ENCODE results near the gene KCTD20. TPM values are rescaled to one million over a fixed set of nuclear protein-coding genes. Genes with fewer than 3 reads are reported as not detected.
A peak's percentile ranks its signal among the peaks of the same experiment; 100 is the strongest.

Gene KCTD20
- total and polyA plus RNA-seq, 2 of the 13 experiments (the other 11 are each of a cell fraction or from before 2014, with no cell fraction given), result 52.7 to 67.1 TPM

- TF ChIP-seq SP140L (CRISPR knock-in tag; IDR thresholded peaks at IDR 0.05; ENCODE audit: borderline replicate concordance) (peak; percentile 26; the same call in 1 of the 2 replicates), ZNF24 (IDR thresholded peaks at IDR 0.05) (no peak), ZNF33A (CRISPR knock-in tag; IDR thresholded peaks at IDR 0.05; ENCODE audit: borderline replicate concordance) (no peak), SRSF1 (optimal IDR thresholded peaks at IDR 0.05; ENCODE audit: low read depth, low read length) (no peak), HMGXB4 (CRISPR knock-in tag; IDR thresholded peaks at IDR 0.05; ENCODE audit: borderline replicate concordance in 1 of 2, low read depth in 1 of 2) (peak; percentile 97 to 99), PATZ1 (CRISPR knock-in tag; IDR thresholded peaks at IDR 0.05) (peak; percentile 40; the same call in 1 of the 2 replicates), RAD21 (CRISPR knock-in tag; IDR thresholded peaks at IDR 0.05) (peak; percentile 92), ZBTB7B (CRISPR knock-in tag; IDR thresholded peaks at IDR 0.05) (peak; percentile 65; the same call in 1 of the 2 replicates), ZUFSP (CRISPR knock-in tag; IDR thresholded peaks at IDR 0.05; ENCODE audit: borderline replicate concordance) (no peak), SALL1 (CRISPR knock-in tag; IDR thresholded peaks at IDR 0.05) (peak; percentile 86), SKI (IDR thresholded peaks at IDR 0.05; ENCODE audit: partially characterized antibody) (peak; percentile 53), ZNF660 (CRISPR knock-in tag; IDR thresholded peaks at IDR 0.05; ENCODE audit: borderline replicate concordance, low read depth) (no peak), TAF15 (IDR thresholded peaks at IDR 0.05; ENCODE audit: low read depth, low read length, poor library complexity, severe bottlenecking) (peak; percentile 88), NR2F6 (IDR thresholded peaks at IDR 0.05) (no peak), NR2F6 (CRISPR knock-in tag; IDR thresholded peaks at IDR 0.05) (peak; percentile 50; the same call in 1 of the 2 replicates), ZFY (CRISPR knock-in tag; IDR thresholded peaks at IDR 0.05) (peak; percentile 50; the same call in 1 of the 2 replicates), ZNF224 (CRISPR knock-in tag; IDR thresholded peaks at IDR 0.05) (0 out of 2 replicates have a peak, but pooled peaks have one; percentile 43), ZNF18 (CRISPR knock-in tag; IDR thresholded peaks at IDR 0.05; ENCODE audit: insufficient replicate concordance) (no peak), ATF6 (CRISPR knock-in tag; conservative IDR thresholded peaks at IDR 0.05) (0 out of 2 replicates have a peak, but pooled peaks have one; percentile 57)
Measured at GRCh38 chr6:36423101-36423824, 19.5 kb upstream of the KCTD20 start (continued).

Measured in HepG2 (cell line).